GM12878 (cell line): ENCODE results near the gene ADAMTS6. TPM values are rescaled to one million over a fixed set of nuclear protein-coding genes. Genes with fewer than 3 reads are reported as not detected.

Experiments
- ATAC-seq: fragments of 200-7000 bp; cut with Tn5 transposase; 3 replicates; pipeline ENCODE4 v1.9.1; 2020; ENCODE audit warnings: mild to moderate bottlenecking, moderate library complexity
- BruUV-seq: library from RNA; stranded (reverse); fragments of 400-500 nt; replicated peaks from 2 replicates; lab custom pipeline; 2021; lab: Mats Ljungman, UMichigan
- CTCF ChIA-PET: fragments of 300-600 bp; sonication (Branson Sonifier 250); formaldehyde crosslinking; extraction: SDS; loops from one replicate; lab custom pipeline; 2021; ENCODE audit warnings: inconsistent platforms; lab: Yijun Ruan, JAX
- POLR2A ChIA-PET: fragments of 350-600 bp; formaldehyde crosslinking; extraction: SDS; loops from one replicate; lab custom pipeline; 2021; ENCODE audit warnings: inconsistent platforms; lab: Charles Lee
- RAD21 ChIA-PET: fragments of 300-600 bp; sonication (Branson Sonifier 250); formaldehyde crosslinking; loops from one replicate; lab custom pipeline; 2023; ENCODE audit warnings: antibody characterized with exemption; ENCODE audit not compliant: unreplicated experiment; lab: Charles Lee
- SMC1A ChIA-PET: fragments of 300-600 bp; sonication (Branson Sonifier 250); formaldehyde crosslinking; loops from one replicate; lab custom pipeline; 2023; ENCODE audit not compliant: unreplicated experiment, uncharacterized antibody; lab: Charles Lee
- DNase-seq: peaks from one replicate; pipeline ENCODE4 v3.0.0-alpha.2; 2011; ENCODE audit warnings: low read depth, low spot score
- FAIRE-seq: peaks from 3 replicates; lab custom pipeline; 2011; peaks lifted over from hg19 to GRCh38; lab: Jason Lieb, UNC
- H2AFZ ChIP-seq: 2 replicates; pipeline ENCODE4 v1.6.0; 2011; ENCODE audit warnings: low read depth, low read length, control low read depth; ENCODE audit not compliant: control insufficient read depth
- H3K27ac ChIP-seq: 2 replicates; pipeline ENCODE4 v1.5.1; 2011; ENCODE audit warnings: control low read depth; ENCODE audit not compliant: control insufficient read depth, insufficient read depth
- H3K27me3 ChIP-seq, 2 experiments: replicated peaks in 1 of 2; 2 replicates each; pipeline versions ENCODE4 v1.6.0 to v1.6.1; 2011; ENCODE audit warnings: low read length in 1 of 2; ENCODE audit not compliant: control insufficient read depth in 2 of 2, insufficient read depth in 2 of 2
- H3K36me3 ChIP-seq, 2 experiments: 2 replicates each; pipeline ENCODE4 v1.5.1; 2011; ENCODE audit warnings: low read length in 1 of 2; ENCODE audit not compliant: control insufficient read depth in 2 of 2, insufficient read depth in 2 of 2
- H3K4me1 ChIP-seq: 2 replicates; pipeline ENCODE4 v1.6.1; 2011; ENCODE audit warnings: mild to moderate bottlenecking, low read length, moderate library complexity, mixed read lengths; ENCODE audit not compliant: control insufficient read depth, insufficient read depth
- H3K4me2 ChIP-seq: 2 replicates; pipeline ENCODE4 v1.6.0; 2011; ENCODE audit warnings: control low read depth; ENCODE audit not compliant: control insufficient read depth, insufficient read depth
- H3K4me3 ChIP-seq: fragments of 200-600 bp; sonication (generic); 2 replicates; pipeline ENCODE4 v1.5.1; 2016
- H3K79me2 ChIP-seq: 2 replicates; pipeline ENCODE4 v1.6.0; 2011; ENCODE audit warnings: low read length; ENCODE audit not compliant: control insufficient read depth, insufficient read depth
- H3K9ac ChIP-seq: 2 replicates; pipeline ENCODE4 v1.8.0; 2011; ENCODE audit warnings: low read length, control low read depth, mixed read lengths; ENCODE audit not compliant: control insufficient read depth, insufficient read depth
- H3K9me3 ChIP-seq: replicated peaks from 3 replicates; pipeline ENCODE4 v1.5.1; 2011; ENCODE audit warnings: mild to moderate bottlenecking, low read length; ENCODE audit not compliant: control insufficient read depth, insufficient read depth
- H4K20me1 ChIP-seq: 2 replicates; pipeline ENCODE4 v1.6.0; 2011; ENCODE audit not compliant: control insufficient read depth, insufficient read depth
- CREM ChIP-seq: IDR thresholded peaks from 2 replicates; pipeline ENCODE4 v1.6.1; 2014; ENCODE audit warnings: antibody characterized with exemption, low read depth
- HSF1 ChIP-seq: fragments of 150-350 bp; IDR thresholded peaks from 2 replicates; pipeline ENCODE4 v1.6.1; 2014; ENCODE audit warnings: mild to moderate bottlenecking, low read depth, low read length
- IRF4 ChIP-seq: IDR thresholded peaks from 2 replicates; pipeline ENCODE4 v1.6.1; 2011; ENCODE audit warnings: low read depth, low read length
- KAT2A ChIP-seq: conservative IDR thresholded peaks from 2 replicates; pipeline ENCODE4 v1.6.1; 2011; ENCODE audit warnings: low read depth, low read length; ENCODE audit not compliant: control insufficient read depth
- MYB ChIP-seq: fragments of 150-350 bp; IDR thresholded peaks from 2 replicates; pipeline ENCODE4 v1.6.1; 2014; ENCODE audit warnings: mild to moderate bottlenecking, low read depth, low read length, borderline replicate concordance
- SMAD1 ChIP-seq: fragments of 450-650 bp; IDR thresholded peaks from 2 replicates; pipeline ENCODE4 v1.6.1; 2018; ENCODE audit warnings: mild to moderate bottlenecking, low read depth; ENCODE audit not compliant: partially characterized antibody
- SUZ12 ChIP-seq: fragments of 200-600 bp; sonication (generic); IDR thresholded peaks from one replicate; pipeline ENCODE4 v1.6.1; 2018; ENCODE audit warnings: antibody characterized with exemption, mild to moderate bottlenecking; ENCODE audit not compliant: unreplicated experiment
- YY1 ChIP-seq: IDR thresholded peaks from 2 replicates; pipeline ENCODE4 v1.6.1; 2011; ENCODE audit warnings: low read depth, mild to moderate bottlenecking, low read length
- ZNF687 ChIP-seq: fragments of 450-650 bp; IDR thresholded peaks from 2 replicates; pipeline ENCODE4 v1.6.1; 2017; ENCODE audit warnings: mild to moderate bottlenecking, moderate library complexity
- WGBS: methylation state at CpG from one replicate; pipeline ENCODE4 v1.1.6; 2016; ENCODE audit warnings: low lambda C conversion rate; ENCODE audit not compliant: insufficient replicate concordance, insufficient coverage; ENCODE audit errors: missing lambda C conversion rate; 5-methylcytosine and 5-hydroxymethylcytosine counted together
- in situ Hi-C: fragments of 300-500 bp; cut with MboI; formaldehyde crosslinking; loops from 9 replicates; pipeline ENCODE4 v1.14.3; 2018; ENCODE audit warnings: mixed read lengths
- intact Hi-C: fragments of 100-400 bp; cut with micrococcal nuclease; formaldehyde crosslinking; loops from one replicate; pipeline ENCODE4 v1.14.2; 2022; ENCODE audit not compliant: unreplicated experiment
- polyA plus RNA-seq, 11 experiments: library from polyadenylated mRNA; depleted of rRNA in 4 of 11; unstranded in 6 of 11; stranded (reverse) in 5 of 11; fragments of >200 nt; fragmentation: Nextera tagmentation in 4 of 11; fragmentation: Illumina TruSeq in 1 of 11; extraction: Ambion mirVana in 4 of 11; extraction: Trizol in 1 of 11; gene quantifications; 1 replicate in 1 of 11; 2 replicates in 10 of 11; pipeline versions ENCODE4 v1.2.1 to v1.2.3, GENCODE V29; 2011 to 2016; ENCODE audit warnings: inconsistent platforms in 2 of 11, missing spikeins in 2 of 11, low read depth in 1 of 11
- total RNA-seq, 4 experiments: library from RNA; depleted of rRNA in 3 of 4; stranded (reverse); fragments of >200 nt in 3 of 4; fragmentation: Illumina TruSeq in 1 of 4; extraction: Trizol in 1 of 4; gene quantifications; 2 replicates each; pipeline versions ENCODE4 v1.2.1 to v1.2.3, GENCODE V29; 2013 to 2021

ADAMTS6 gene
- total and polyA plus RNA-seq, 10 of the 15 experiments (the other 5 are each of a cell fraction or from before 2014, with no cell fraction given): 1.1 to 12.3 (median 6.5) TPM

GRCh38 chr5:65512170-65512937 lies 30.6 kb upstream of the ADAMTS6 start:
- Histone ChIP-seq H3K4me2 (no peak overlapping the region), H3K27me3 (no peaks in the 10 kb centered on the region), H3K9me3 (no peaks in the 10 kb centered on the region), H3K36me3 (no peaks in the 10 kb centered on the region), H3K4me1 (no peaks in the 10 kb centered on the region), H2AFZ (no peak overlapping the region), H3K27ac (no peak overlapping the region), H3K9ac (no peak overlapping the region), H3K4me3 (no peak overlapping the region), H4K20me1 (no peaks in the 10 kb centered on the region), H3K79me2 (no peaks in the 10 kb centered on the region)
- SMC1A ChIA-PET: no interaction called here
- in situ Hi-C loops: no loop called here
- intact Hi-C loops: no loop called here
- POLR2A ChIA-PET: no interaction called here
- FAIRE-seq (no peak), DNase-seq (no peak), ATAC-seq (peak; percentile 42)
- 64% methylated on average over 6 of the region's 6 CpGs for whole genome bisulfite sequencing
- RAD21 ChIA-PET: no interaction called here
- BruUV-seq: no TSS peak
- TF ChIP-seq HSF1 (no peak), MYB (no peak), YY1 (0 out of 2 replicates have a peak, but pooled peaks have one; percentile 8)
- CTCF ChIA-PET: no interaction called here

- POLR2A ChIA-PET: no interaction called here
- 97% methylated on average over 2 of the region's 2 CpGs for WGBS
- ATAC-seq (no peak), DNase-seq (no peak), FAIRE-seq (no peak)
- H4K20me1 ChIP-seq: no peaks in the 10 kb centered on the region
- no peak overlapping the region for H3K4me3 ChIP-seq
- SMC1A ChIA-PET: no interaction called here
- RAD21 ChIA-PET: no interaction called here
- H3K79me2 ChIP-seq: no peaks in the 10 kb centered on the region
- no peaks in the 10 kb centered on the region for H3K4me1 ChIP-seq
- CTCF ChIA-PET: no interaction called here
- H3K4me2 ChIP-seq: no peak overlapping the region
- BruUV-seq: no TSS peak
- H3K9ac ChIP-seq: no peak overlapping the region
- in situ Hi-C loops (no loop called here), intact Hi-C loops (no loop called here)
- H2AFZ ChIP-seq: no peak overlapping the region
- no peaks in the 10 kb centered on the region for H3K9me3 ChIP-seq
- H3K27ac ChIP-seq: no peak overlapping the region
- no peaks in the 10 kb centered on the region for H3K36me3 ChIP-seq
- H3K27me3 ChIP-seq: no peaks in the 10 kb centered on the region
- TF ChIP-seq SUZ12 (no peak), KAT2A (no peak), YY1 (no peak), CREM (no peak), ZNF687 (no peak), IRF4 (no peak), HSF1 (no peak), SMAD1 (no peak)
Observed at GRCh38 chr5:65508978-65509377, 27.3 kb upstream of the ADAMTS6 start.
